Vagina (tissue), 2 donors: ENCODE data around the gene ASF1A. TPM values are rescaled to one million over a fixed set of nuclear protein-coding genes. Genes with fewer than 3 reads are reported as not detected.
A peak's percentile ranks its signal among the peaks of the same experiment; 100 is the strongest.

Experiments used
- DNase-seq, 2 donors: peaks; one replicate each; pipeline ENCODE4 v3.0.0-alpha.2; 2017; ENCODE audit errors: extremely low spot score in 2 of 2
- H3K27ac ChIP-seq: fragments of 200-600 bp; sonication (generic); one replicate; pipeline ENCODE4 v1.5.1; 2019
- H3K27me3 ChIP-seq: fragments of 200-600 bp; sonication (generic); one replicate; pipeline ENCODE4 v1.5.1; 2019
- H3K36me3 ChIP-seq, 2 donors: fragments of 200-600 bp; sonication (generic); one replicate each; pipeline ENCODE4 v1.5.1; 2017 to 2019
- H3K4me1 ChIP-seq: fragments of 200-600 bp; sonication (generic); one replicate; pipeline ENCODE4 v1.5.1; 2019
- H3K4me3 ChIP-seq, 2 donors: fragments of 200-600 bp; sonication (generic); 1 replicate in 1 of 2; 2 replicates in 1 of 2; pipeline ENCODE4 v1.5.1; 2016 to 2019
- H3K9me3 ChIP-seq: fragments of 200-600 bp; sonication (generic); one replicate; pipeline ENCODE4 v1.5.1; 2019
- CTCF ChIP-seq, 3 experiments: fragments of 450-650 bp in 2 of 3; fragments of 200-600 bp in 1 of 3; sonication (generic) in 1 of 3; IDR thresholded peaks; one replicate each; pipeline ENCODE4 v1.5.1; 2017 to 2019; ENCODE audit warnings: antibody characterized with exemption in 3 of 3, mild to moderate bottlenecking in 2 of 3, moderate library complexity in 2 of 3
- POLR2A ChIP-seq, 2 donors: fragments of 450-650 bp; IDR thresholded peaks; one replicate each; pipeline ENCODE4 v1.6.1; 2017; ENCODE audit warnings: antibody characterized with exemption in 2 of 2, mild to moderate bottlenecking in 2 of 2, moderate library complexity in 2 of 2
- POLR2AphosphoS5 ChIP-seq, 2 donors: sonication (generic); formaldehyde crosslinking; IDR thresholded peaks; one replicate each; pipeline ENCODE4 v1.9.0; 2017; ENCODE audit warnings: antibody characterized with exemption in 2 of 2, mild to moderate bottlenecking in 2 of 2, low read depth in 1 of 2; ENCODE audit not compliant: insufficient read depth in 1 of 2
- intact Hi-C: fragments of 100-400 bp; cut with DNase I; formaldehyde crosslinking; loops from one replicate; pipeline ENCODE4 v1.15.1; 2023
- total RNA-seq: library from RNA; depleted of rRNA; stranded (reverse); fragments of >200 nt; gene quantifications from one replicate; pipeline ENCODE4 v1.2.3, GENCODE V29; 2016

The ASF1A gene
- 7.9 TPM for total RNA-seq

- DNase-seq = peak; percentile 97 to 98
These were observed at the start of gene ASF1A for GRCh38 chr6:118893807-118894424. ASF1A (plus strand) TSS chr6:118894152; CDS start chr6:118894414, 262 bp downstream.

GRCh38 chr6:118844915-118845314, 49.0 kb upstream of the ASF1A start:
- no peak overlapping the region for H3K27ac ChIP-seq
- no peaks in the 10 kb centered on the region for H3K27me3 ChIP-seq
- peaks cover 0 to 3% of the 10 kb centered on the region in 2 donors for H3K36me3 ChIP-seq
- H3K4me1 ChIP-seq = no peaks in the 10 kb centered on the region
- H3K9me3 ChIP-seq = no peaks in the 10 kb centered on the region
- DNase-seq = no peak
- intact Hi-C loops = no loop called here
- TF ChIP-seq POLR2A (IDR thresholded peaks at IDR 0.05) (no peak), POLR2AphosphoS5 (IDR thresholded peaks at IDR 0.05; ENCODE audit: insufficient read depth in 1 of 2, low read depth in 1 of 2) (no peak), CTCF (IDR thresholded peaks at IDR 0.05) (no peak)
- no peak overlapping the region for H3K4me3 ChIP-seq

More at GRCh38 chr6:118893807-118894424, at the start of gene ASF1A:
- H3K9me3 ChIP-seq = no peaks in the 10 kb centered on the region
- peak within 1 kb of the TSS; percentile 62 to 88 for H3K4me3 ChIP-seq
- TF ChIP-seq POLR2A (IDR thresholded peaks at IDR 0.05) = peak in 1 of 2 donors; percentile 43
- peak; percentile 65 to 87 for TF ChIP-seq POLR2AphosphoS5 (IDR thresholded peaks at IDR 0.05; ENCODE audit: insufficient read depth in 1 of 2, low read depth in 1 of 2)
- peak in 2 of 3 experiments; percentile 36 to 39 for TF ChIP-seq CTCF (IDR thresholded peaks at IDR 0.05)
- peaks cover 48% of the 10 kb centered on the region for H3K4me1 ChIP-seq
- intact Hi-C loops = no loop called here
- H3K27me3 ChIP-seq = no peaks in the 10 kb centered on the region
- peak within 1 kb of the TSS; percentile 97 for H3K27ac ChIP-seq
- no peaks in the 10 kb centered on the region for H3K36me3 ChIP-seq

- no peak for DNase-seq
- no peak overlapping the region for H3K27ac ChIP-seq
- H3K36me3 ChIP-seq = no peaks in the 10 kb centered on the region
- H3K4me1 ChIP-seq = no peaks in the 10 kb centered on the region
- H3K9me3 ChIP-seq = no peaks in the 10 kb centered on the region
- no peak overlapping the region for H3K4me3 ChIP-seq
- no peak for TF ChIP-seq POLR2A (IDR thresholded peaks at IDR 0.05)
- no peak for TF ChIP-seq POLR2AphosphoS5 (IDR thresholded peaks at IDR 0.05; ENCODE audit: insufficient read depth in 1 of 2, low read depth in 1 of 2)
- TF ChIP-seq CTCF (IDR thresholded peaks at IDR 0.05) = no peak
- no peaks in the 10 kb centered on the region for H3K27me3 ChIP-seq
- intact Hi-C loops = no loop called here
These were observed 40.5 kb upstream of the ASF1A start for GRCh38 chr6:118853408-118853807.

GRCh38 chr6:118856301-118856700, 37.7 kb upstream of the ASF1A start:
- no peaks in the 10 kb centered on the region for H3K4me1 ChIP-seq
- H3K27me3 ChIP-seq = no peaks in the 10 kb centered on the region
- H3K4me3 ChIP-seq = no peak overlapping the region
- no peaks in the 10 kb centered on the region for H3K9me3 ChIP-seq
- TF ChIP-seq POLR2AphosphoS5 (IDR thresholded peaks at IDR 0.05; ENCODE audit: insufficient read depth in 1 of 2, low read depth in 1 of 2) = no peak
- no peak for TF ChIP-seq POLR2A (IDR thresholded peaks at IDR 0.05)
- no peak for TF ChIP-seq CTCF (IDR thresholded peaks at IDR 0.05)
- intact Hi-C loops = no loop called here
- no peak overlapping the region for H3K27ac ChIP-seq
- DNase-seq = no peak
- H3K36me3 ChIP-seq = no peaks in the 10 kb centered on the region

- no peaks in the 10 kb centered on the region for H3K27me3 ChIP-seq
- no peaks in the 10 kb centered on the region for H3K9me3 ChIP-seq
- no peaks in the 10 kb centered on the region for H3K36me3 ChIP-seq
- intact Hi-C loops = no loop called here
- no peak for TF ChIP-seq POLR2A (IDR thresholded peaks at IDR 0.05)
- TF ChIP-seq CTCF (IDR thresholded peaks at IDR 0.05) = no peak
- TF ChIP-seq POLR2AphosphoS5 (IDR thresholded peaks at IDR 0.05; ENCODE audit: insufficient read depth in 1 of 2, low read depth in 1 of 2) = no peak
- peaks cover 2% of the 10 kb centered on the region for H3K4me1 ChIP-seq
- H3K27ac ChIP-seq = no peak overlapping the region
- no peak for DNase-seq
- no peak overlapping the region for H3K4me3 ChIP-seq
These were observed 34.4 kb upstream of the ASF1A start for GRCh38 chr6:118859517-118860064.
